HEK293 (cell line): ENCODE data around the gene PLEKHO2.

ENCODE experiments used
- BCL11A ChIP-seq: fragments of 450-650 bp; formaldehyde crosslinking; IDR thresholded peaks from 2 replicates; pipeline ENCODE4 v1.5.1; 2016; ENCODE audit warnings: low read depth, missing biosample characterization, missing genetic modification characterization
- ELK4 ChIP-seq: IDR thresholded peaks from 2 replicates; pipeline ENCODE4 v1.6.1; 2011; ENCODE audit warnings: mild to moderate bottlenecking, low read depth, low read length, borderline replicate concordance
- TRIM28 ChIP-seq: IDR thresholded peaks from 2 replicates; pipeline ENCODE4 v1.6.1; 2011; ENCODE audit warnings: low read length, control low read depth, borderline replicate concordance
- YY1 ChIP-seq: fragments of 450-650 bp; formaldehyde crosslinking; IDR thresholded peaks from 2 replicates; pipeline ENCODE4 v1.5.1; 2018; ENCODE audit warnings: missing biosample characterization, missing genetic modification characterization
- ZBTB26 ChIP-seq: fragments of 450-650 bp; formaldehyde crosslinking; optimal IDR thresholded peaks from 2 replicates; pipeline ENCODE3; 2016; ENCODE audit warnings: missing biosample characterization, mild to moderate bottlenecking, missing genetic modification characterization
- ZNF221 ChIP-seq: fragments of 450-650 bp; formaldehyde crosslinking; IDR thresholded peaks from 2 replicates; pipeline ENCODE4 v1.5.1; 2017; ENCODE audit warnings: missing biosample characterization, missing genetic modification characterization, borderline replicate concordance
- ZNF274 ChIP-seq, 2 experiments: fragments of 200-500 bp in 1 of 2; fragments of 450-650 bp in 1 of 2; sonication (Bioruptor generic) in 1 of 2; formaldehyde crosslinking in 1 of 2; IDR thresholded peaks; 2 replicates each; pipeline versions ENCODE4 v1.5.1 to v1.6.1; 2014 to 2016; ENCODE audit warnings: borderline replicate concordance in 1 of 2, inconsistent platforms in 1 of 2, low read length in 1 of 2, missing biosample characterization in 1 of 2, missing genetic modification characterization in 1 of 2
- ZNF335 ChIP-seq: fragments of 450-650 bp; formaldehyde crosslinking; conservative IDR thresholded peaks from 2 replicates; pipeline ENCODE4 v1.5.1; 2016; ENCODE audit warnings: missing biosample characterization, missing genetic modification characterization
- ZNF398 ChIP-seq: fragments of 450-650 bp; formaldehyde crosslinking; IDR thresholded peaks from 2 replicates; pipeline ENCODE4 v1.5.1; 2017; ENCODE audit warnings: missing biosample characterization, missing genetic modification characterization
- ZNF426 ChIP-seq: fragments of 450-650 bp; formaldehyde crosslinking; IDR thresholded peaks from 2 replicates; pipeline ENCODE4 v1.5.1; 2017; ENCODE audit warnings: missing biosample characterization, missing genetic modification characterization, mild to moderate bottlenecking, inconsistent platforms, moderate library complexity
- ZNF501 ChIP-seq: fragments of 450-650 bp; formaldehyde crosslinking; IDR thresholded peaks from 2 replicates; pipeline ENCODE4 v1.5.1; 2016; ENCODE audit warnings: missing biosample characterization, missing genetic modification characterization
- ZNF610 ChIP-seq: fragments of 450-650 bp; formaldehyde crosslinking; IDR thresholded peaks from 2 replicates; pipeline ENCODE4 v1.5.1; 2016; ENCODE audit warnings: missing biosample characterization, missing genetic modification characterization, borderline replicate concordance
- TF ChIP-seq, protein P1 (sequence below): fragments of 450-650 bp; formaldehyde crosslinking; IDR thresholded peaks from 2 replicates; pipeline ENCODE4 v1.5.1; 2016; ENCODE audit warnings: missing biosample characterization, missing genetic modification characterization

GRCh38 chr15:64807751-64808222 lies 33.9 kb upstream of the PLEKHO2 start:
- TF ChIP-seq ELK4 (no peak), BCL11A (no peak), TRIM28 (no peak), ZNF274 (IDR thresholded peaks at IDR 0.05; ENCODE audit: low read length) (no peak), ZNF274 (tag by site-specific recombination; IDR thresholded peaks at IDR 0.05; ENCODE audit: borderline replicate concordance) (no peak), YY1 (tag by site-specific recombination) (no peak), ZBTB26 (tag by site-specific recombination) (no peak), ZNF335 (tag by site-specific recombination) (no peak), ZNF426 (tag by site-specific recombination) (no peak), ZNF501 (tag by site-specific recombination) (no peak), ZNF221 (tag by site-specific recombination) (no peak), ZNF610 (tag by site-specific recombination) (no peak), ZNF398 (tag by site-specific recombination) (no peak)
- TF ChIP-seq, protein P1, sequence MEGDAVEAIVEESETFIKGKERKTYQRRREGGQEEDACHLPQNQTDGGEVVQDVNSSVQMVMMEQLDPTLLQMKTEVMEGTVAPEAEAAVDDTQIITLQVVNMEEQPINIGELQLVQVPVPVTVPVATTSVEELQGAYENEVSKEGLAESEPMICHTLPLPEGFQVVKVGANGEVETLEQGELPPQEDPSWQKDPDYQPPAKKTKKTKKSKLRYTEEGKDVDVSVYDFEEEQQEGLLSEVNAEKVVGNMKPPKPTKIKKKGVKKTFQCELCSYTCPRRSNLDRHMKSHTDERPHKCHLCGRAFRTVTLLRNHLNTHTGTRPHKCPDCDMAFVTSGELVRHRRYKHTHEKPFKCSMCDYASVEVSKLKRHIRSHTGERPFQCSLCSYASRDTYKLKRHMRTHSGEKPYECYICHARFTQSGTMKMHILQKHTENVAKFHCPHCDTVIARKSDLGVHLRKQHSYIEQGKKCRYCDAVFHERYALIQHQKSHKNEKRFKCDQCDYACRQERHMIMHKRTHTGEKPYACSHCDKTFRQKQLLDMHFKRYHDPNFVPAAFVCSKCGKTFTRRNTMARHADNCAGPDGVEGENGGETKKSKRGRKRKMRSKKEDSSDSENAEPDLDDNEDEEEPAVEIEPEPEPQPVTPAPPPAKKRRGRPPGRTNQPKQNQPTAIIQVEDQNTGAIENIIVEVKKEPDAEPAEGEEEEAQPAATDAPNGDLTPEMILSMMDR (tag by site-specific recombination) = no peak
